ENCODE measurements around the gene IMMP2L. TPM values are rescaled to one million over a fixed set of nuclear protein-coding genes. Genes with fewer than 3 reads are reported as not detected.

Gene IMMP2L
- total RNA-seq, 1 donor from 2014 or later, result 11.2 TPM

DNA sequence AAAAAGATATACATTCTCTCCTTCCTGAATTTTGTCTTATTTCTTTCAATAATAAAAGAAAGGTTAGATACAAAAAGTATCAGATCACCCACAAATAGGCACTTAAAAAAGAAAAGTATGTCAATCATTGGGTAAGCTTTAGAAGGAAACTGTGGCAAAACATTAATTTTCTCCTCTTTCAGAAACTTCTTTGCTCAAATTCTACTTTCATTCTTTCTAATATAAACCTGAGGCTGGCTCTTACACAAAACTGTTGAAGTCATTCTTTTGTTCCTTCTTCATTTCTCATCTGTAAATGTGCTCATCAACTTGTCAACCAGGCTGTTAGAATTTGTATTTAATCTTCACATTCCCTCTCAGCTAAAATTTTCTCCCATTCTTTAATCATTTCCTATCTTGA is 346.7 kb downstream of the IMMP2L start:
- H3K4me3 Mint-ChIP-seq (ENCODE audit: unreplicated experiment), result no peak overlapping the region

DNA sequence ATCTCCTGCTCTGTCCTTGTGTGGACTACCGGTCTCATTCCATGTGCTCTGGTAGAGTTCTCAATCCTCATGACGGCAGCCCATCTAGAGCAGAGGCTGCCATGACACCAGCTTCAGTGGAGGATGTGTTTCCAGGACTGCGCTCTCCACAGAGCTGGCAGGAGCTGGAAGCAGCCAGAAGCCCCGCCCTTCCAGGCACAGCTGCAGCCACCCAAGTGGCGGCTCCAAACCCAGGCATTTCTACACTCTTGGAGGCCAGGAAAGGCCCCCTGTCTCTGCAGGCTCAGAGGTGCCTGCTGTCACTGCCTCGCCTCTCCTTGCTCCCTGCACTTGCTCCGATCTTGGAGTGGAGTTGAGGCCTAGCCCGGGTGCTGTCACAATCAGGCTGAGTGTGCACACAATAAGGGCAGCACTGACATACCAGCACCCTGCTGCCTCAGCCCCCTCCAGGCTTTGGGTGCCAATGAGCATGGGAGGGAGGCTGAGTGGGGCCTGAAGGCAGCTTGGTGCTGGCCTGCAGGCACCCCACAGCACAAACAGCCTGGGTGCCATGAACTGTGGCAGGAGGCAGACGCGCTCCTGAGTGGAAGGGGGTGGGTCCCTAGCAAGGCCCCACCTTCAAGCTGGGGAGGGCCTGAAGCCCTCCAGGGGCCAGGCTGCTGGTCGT is 349.3 kb downstream of the IMMP2L start:
- H3K4me3 Mint-ChIP-seq (ENCODE audit: unreplicated experiment), result no peak overlapping the region
- no peak overlapping the region for H3K27ac Mint-ChIP-seq (ENCODE audit: unreplicated experiment)
- peaks cover 1% of the 10 kb centered on the region for H3K27me3 Mint-ChIP-seq (ENCODE audit: unreplicated experiment)
- H3K9me3 Mint-ChIP-seq (ENCODE audit: unreplicated experiment), result no peaks in the 10 kb centered on the region
- DNase-seq (ENCODE audit: low spot score), result no peak
- H3K36me3 Mint-ChIP-seq (ENCODE audit: low read depth, unreplicated experiment), result no peaks in the 10 kb centered on the region
- TF ChIP-seq, protein P1, sequence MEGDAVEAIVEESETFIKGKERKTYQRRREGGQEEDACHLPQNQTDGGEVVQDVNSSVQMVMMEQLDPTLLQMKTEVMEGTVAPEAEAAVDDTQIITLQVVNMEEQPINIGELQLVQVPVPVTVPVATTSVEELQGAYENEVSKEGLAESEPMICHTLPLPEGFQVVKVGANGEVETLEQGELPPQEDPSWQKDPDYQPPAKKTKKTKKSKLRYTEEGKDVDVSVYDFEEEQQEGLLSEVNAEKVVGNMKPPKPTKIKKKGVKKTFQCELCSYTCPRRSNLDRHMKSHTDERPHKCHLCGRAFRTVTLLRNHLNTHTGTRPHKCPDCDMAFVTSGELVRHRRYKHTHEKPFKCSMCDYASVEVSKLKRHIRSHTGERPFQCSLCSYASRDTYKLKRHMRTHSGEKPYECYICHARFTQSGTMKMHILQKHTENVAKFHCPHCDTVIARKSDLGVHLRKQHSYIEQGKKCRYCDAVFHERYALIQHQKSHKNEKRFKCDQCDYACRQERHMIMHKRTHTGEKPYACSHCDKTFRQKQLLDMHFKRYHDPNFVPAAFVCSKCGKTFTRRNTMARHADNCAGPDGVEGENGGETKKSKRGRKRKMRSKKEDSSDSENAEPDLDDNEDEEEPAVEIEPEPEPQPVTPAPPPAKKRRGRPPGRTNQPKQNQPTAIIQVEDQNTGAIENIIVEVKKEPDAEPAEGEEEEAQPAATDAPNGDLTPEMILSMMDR (IDR thresholded peaks at IDR 0.05; ENCODE audit: unreplicated experiment), result no peak
- H3K4me1 Mint-ChIP-seq (ENCODE audit: unreplicated experiment), result peaks cover 5% of the 10 kb centered on the region

More for the DNA sequence above, 346.7 kb downstream of the IMMP2L start:
- Mint-ChIP-seq H3K9me3 (ENCODE audit: unreplicated experiment) (no peaks in the 10 kb centered on the region), H3K27ac (ENCODE audit: unreplicated experiment) (no peak overlapping the region), H3K4me1 (ENCODE audit: unreplicated experiment) (peaks cover 5% of the 10 kb centered on the region), H3K36me3 (ENCODE audit: low read depth, unreplicated experiment) (no peaks in the 10 kb centered on the region), H3K27me3 (ENCODE audit: unreplicated experiment) (peaks cover 1% of the 10 kb centered on the region)
- TF ChIP-seq, protein P1 (IDR thresholded peaks at IDR 0.05; ENCODE audit: unreplicated experiment), result no peak
- no peak for DNase-seq (ENCODE audit: low spot score)

DNA sequence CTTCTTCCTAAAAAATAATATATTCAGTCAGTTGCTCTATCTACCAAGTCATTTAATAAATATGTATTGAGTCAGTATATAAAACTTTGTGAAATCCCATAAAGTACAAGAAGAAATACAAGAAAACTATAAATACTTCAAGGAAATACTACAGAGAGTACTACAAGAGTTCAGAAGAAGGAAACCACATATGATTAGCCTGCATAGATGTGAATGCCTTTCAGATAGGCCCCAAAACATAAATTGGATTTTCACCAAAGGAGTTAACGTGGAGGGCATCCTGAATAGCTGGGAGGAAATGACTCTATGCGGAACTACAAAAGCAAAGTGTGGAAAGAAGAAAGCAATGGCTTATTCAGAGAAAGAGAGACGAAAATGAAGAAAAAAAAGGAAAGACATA is 351.3 kb downstream of the IMMP2L start:
- TF ChIP-seq, protein P1 (IDR thresholded peaks at IDR 0.05; ENCODE audit: unreplicated experiment), result no peak
- no peaks in the 10 kb centered on the region for H3K9me3 Mint-ChIP-seq (ENCODE audit: unreplicated experiment)
- no peaks in the 10 kb centered on the region for H3K36me3 Mint-ChIP-seq (ENCODE audit: low read depth, unreplicated experiment)
- peaks cover 5% of the 10 kb centered on the region for H3K4me1 Mint-ChIP-seq (ENCODE audit: unreplicated experiment)
- peaks cover 1% of the 10 kb centered on the region for H3K27me3 Mint-ChIP-seq (ENCODE audit: unreplicated experiment)
- no peak for DNase-seq (ENCODE audit: low spot score)
- H3K4me3 Mint-ChIP-seq (ENCODE audit: unreplicated experiment), result no peak overlapping the region
- no peak overlapping the region for H3K27ac Mint-ChIP-seq (ENCODE audit: unreplicated experiment)

DNA sequence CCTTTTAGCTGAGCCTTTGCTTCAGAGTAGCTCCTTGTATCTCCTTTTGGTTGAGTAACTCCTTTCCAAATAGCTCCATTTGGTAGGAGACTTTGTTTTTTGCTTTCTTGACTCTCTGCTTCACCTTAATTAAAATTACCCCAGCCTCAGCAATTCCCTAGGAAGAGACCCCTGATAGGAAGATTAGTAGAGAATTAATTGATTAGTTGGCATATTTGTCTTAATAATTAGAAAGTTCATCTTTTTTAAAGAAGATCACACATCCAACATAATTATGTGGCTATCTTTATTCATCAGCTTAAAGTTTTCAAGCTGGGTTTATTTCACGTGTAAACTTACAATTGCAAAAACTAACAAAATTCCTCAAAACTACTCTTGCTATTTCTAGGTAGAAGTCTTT is 352.2 kb downstream of the IMMP2L start:
- DNase-seq (ENCODE audit: low spot score), result no peak
- H3K36me3 Mint-ChIP-seq (ENCODE audit: low read depth, unreplicated experiment), result no peaks in the 10 kb centered on the region
- H3K4me3 Mint-ChIP-seq (ENCODE audit: unreplicated experiment), result no peak overlapping the region
- no peaks in the 10 kb centered on the region for H3K9me3 Mint-ChIP-seq (ENCODE audit: unreplicated experiment)
- peaks cover 5% of the 10 kb centered on the region for H3K4me1 Mint-ChIP-seq (ENCODE audit: unreplicated experiment)
- TF ChIP-seq, protein P1 (IDR thresholded peaks at IDR 0.05; ENCODE audit: unreplicated experiment), result no peak
- H3K27me3 Mint-ChIP-seq (ENCODE audit: unreplicated experiment), result peaks cover 1% of the 10 kb centered on the region
- no peak overlapping the region for H3K27ac Mint-ChIP-seq (ENCODE audit: unreplicated experiment)

DNA sequence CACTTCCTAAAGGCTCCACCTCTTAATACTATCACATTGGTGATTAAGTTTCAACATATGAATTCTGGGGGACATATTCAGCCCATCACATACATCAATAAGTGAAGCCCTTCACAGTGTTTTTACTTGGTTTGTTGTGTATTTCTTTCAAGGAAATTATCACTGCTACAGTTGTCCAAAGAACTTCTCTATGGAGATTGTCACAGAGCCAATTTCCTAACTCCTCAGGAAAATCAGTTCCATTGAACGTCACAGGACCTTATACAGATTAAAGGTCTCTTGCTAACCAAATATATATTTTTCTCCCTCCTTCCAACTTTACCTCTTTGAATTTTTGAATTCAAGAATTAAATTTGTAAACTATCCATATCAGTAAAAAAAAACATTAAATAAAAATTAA is 357.0 kb downstream of the IMMP2L start:
- Mint-ChIP-seq H3K36me3 (ENCODE audit: low read depth, unreplicated experiment) (no peaks in the 10 kb centered on the region), H3K4me3 (ENCODE audit: unreplicated experiment) (no peak overlapping the region), H3K27me3 (ENCODE audit: unreplicated experiment) (peaks cover 1% of the 10 kb centered on the region), H3K27ac (ENCODE audit: unreplicated experiment) (no peak overlapping the region), H3K9me3 (ENCODE audit: unreplicated experiment) (no peaks in the 10 kb centered on the region), H3K4me1 (ENCODE audit: unreplicated experiment) (no peaks in the 10 kb centered on the region)
- no peak for DNase-seq (ENCODE audit: low spot score)
- TF ChIP-seq, protein P1 (IDR thresholded peaks at IDR 0.05; ENCODE audit: unreplicated experiment), result no peak
